HG03571 (cell line): ENCODE measurements around the gene ZER1.
"Not testable (repeated sequence)": the region's sequence is repeated elsewhere in the genome, so short reads cannot be mapped to it uniquely, and the experiment has no call there.

Experiments used
- ATAC-seq: cut with Tn5 transposase; IDR thresholded peaks from one replicate; pipeline ENCODE4 v1.9.1; 2021; ENCODE audit not compliant: unreplicated experiment

ZER1 gene

DNA sequence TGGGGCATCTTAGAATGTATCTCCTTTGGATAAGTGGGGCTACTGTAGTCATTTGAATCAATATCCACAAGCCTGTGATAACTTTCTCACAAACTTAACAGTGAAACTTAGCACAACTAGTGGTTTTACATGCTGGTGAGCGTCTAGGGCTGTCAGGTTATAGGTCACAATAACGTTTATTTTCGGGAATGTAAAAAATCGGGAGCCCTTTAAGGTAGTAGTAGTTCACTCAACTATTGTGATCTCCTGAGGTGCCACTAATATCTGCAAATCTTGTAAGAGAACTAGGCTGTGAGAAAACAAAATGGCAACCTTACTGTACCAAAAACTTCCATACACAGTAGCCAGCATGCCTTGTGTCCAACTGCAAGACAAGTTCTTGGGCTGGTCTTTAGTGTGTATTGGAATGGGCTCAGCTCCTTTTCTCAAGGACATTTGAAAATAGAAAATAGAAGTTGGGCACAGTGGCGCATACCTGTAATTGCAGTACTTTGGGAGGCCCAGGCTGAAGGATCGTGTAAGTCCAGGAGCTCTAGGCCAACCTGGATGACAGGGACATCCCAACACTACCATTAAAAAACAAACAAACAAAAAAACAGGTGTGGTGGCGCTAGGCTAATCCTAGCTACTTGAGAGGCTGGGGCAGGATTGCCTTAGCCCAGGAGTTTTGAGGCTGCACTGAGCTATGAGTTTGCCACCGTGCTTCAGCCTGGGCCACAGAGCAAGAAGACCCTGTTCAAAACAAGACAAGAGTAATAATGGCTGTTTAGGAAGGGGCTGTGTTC, 74.6 kb downstream of the ZER1 start:
- ATAC-seq, result no peak

DNA sequence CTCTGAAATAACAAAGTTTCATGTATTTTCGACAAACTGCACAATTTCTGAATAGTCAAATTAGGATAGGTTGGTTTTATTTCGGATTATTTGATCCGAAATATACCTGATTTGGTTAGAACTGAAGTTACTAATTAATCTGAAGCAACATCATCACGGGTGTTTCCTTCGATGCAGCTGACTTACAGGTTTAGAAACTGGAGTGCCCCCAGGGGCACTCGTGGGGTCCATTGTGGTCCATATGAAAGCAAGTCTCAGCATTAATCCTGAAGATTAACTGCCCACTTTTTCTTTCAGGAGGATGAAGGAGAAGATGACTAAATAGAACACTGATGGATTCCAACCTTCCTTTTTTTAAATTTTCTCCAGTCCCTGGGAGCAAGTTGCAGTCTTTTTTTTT, 77.4 kb downstream of the ZER1 start:
- no peak for ATAC-seq

- ATAC-seq, result not testable (repeated sequence)
Observed at GRCh38 chr9:128693738-128694137, 78.0 kb downstream of the ZER1 start.

DNA sequence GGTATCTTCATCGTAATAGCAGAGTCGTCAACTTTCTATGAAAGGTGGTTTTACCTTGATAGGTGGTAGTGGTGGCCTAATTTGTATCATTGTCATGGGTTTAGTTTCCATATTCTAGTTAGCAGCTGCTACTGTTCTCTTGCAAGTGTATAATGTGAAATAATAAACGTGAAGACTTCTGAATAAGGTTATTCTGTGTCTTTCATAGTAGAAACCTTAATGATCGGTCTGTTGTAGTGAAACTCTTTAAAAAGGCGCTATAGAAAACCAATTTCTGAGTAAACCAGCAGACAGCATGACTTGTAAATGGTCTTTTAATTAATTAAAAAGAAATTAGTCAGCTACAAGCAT, 81.1 kb downstream of the ZER1 start:
- no peak for ATAC-seq

- ATAC-seq, result no peak
Observed at GRCh38 chr9:128689820-128690683, 81.7 kb downstream of the ZER1 start.

DNA sequence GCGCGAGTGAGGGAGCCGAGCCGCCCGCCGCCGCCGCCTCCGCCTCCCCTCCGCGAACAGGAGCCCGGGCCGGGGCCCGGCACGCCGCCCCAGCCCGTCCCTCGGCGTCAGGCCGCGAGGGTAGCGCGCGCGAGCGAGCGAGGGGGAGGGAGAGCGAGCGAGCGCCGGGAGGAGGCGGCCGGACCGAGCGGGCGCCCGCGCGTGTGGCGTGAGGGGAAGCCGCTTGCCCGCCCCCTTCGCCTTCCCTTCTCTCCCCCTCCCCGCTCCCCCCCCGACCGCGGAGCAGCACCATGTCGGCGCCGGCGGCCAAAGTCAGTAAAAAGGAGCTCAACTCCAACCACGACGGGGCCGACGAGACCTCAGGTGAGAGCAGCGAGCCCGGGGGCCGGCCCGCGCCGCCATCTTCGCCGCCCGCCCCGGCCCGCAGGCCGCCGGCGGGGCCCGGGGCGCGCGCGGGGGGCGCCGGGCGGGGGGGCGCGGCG, 82.4 kb downstream of the ZER1 start:
- ATAC-seq, result peak; percentile 13

GRCh38 chr9:128688501-128689292, 83.0 kb downstream of the ZER1 start, which contains the start of gene SET:
TSS of gene SET (plus strand) at chr9:128689222. CDS start at chr9:128689583, 361 bp downstream.
- ATAC-seq, result peak; percentile 61

GRCh38 chr9:128687453-128687852, 84.3 kb downstream of the ZER1 start:
- no peak for ATAC-seq

GRCh38 chr9:128685636-128686489, 85.9 kb downstream of the ZER1 start:
- no peak for ATAC-seq

- ATAC-seq, result no peak
Observed at GRCh38 chr9:128684325-128685199, 87.2 kb downstream of the ZER1 start.

GRCh38 chr9:128684065-128684324, 87.7 kb downstream of the ZER1 start:
- ATAC-seq, result no peak

GRCh38 chr9:128683340-128684064, 88.2 kb downstream of the ZER1 start:
- no peak for ATAC-seq
